Measurements from ENCODE around the gene PPP2R1A.

The PPP2R1A gene

GRCh38 chr19:52189735-52190486, at the start of gene PPP2R1A:
TSS of gene PPP2R1A (plus strand) at chr19:52190052. CDS start at chr19:52190097, 45 bp downstream.
- peak; percentile 100 for FAIRE-seq

GRCh38 chr19:52141203-52141602, 48.6 kb upstream of the PPP2R1A start:
- no peak for FAIRE-seq

GRCh38 chr19:52142001-52142595, 47.8 kb upstream of the PPP2R1A start:
- no peak for FAIRE-seq

GRCh38 chr19:52148256-52148655, 41.6 kb upstream of the PPP2R1A start:
- no peak for FAIRE-seq

GRCh38 chr19:52155596-52156359, 34.1 kb upstream of the PPP2R1A start:
- no peak for FAIRE-seq

- no peak for FAIRE-seq
Measured at GRCh38 chr19:52170304-52170703, 19.5 kb upstream of the PPP2R1A start.

GRCh38 chr19:52170863-52171320, 19.0 kb upstream of the PPP2R1A start:
- no peak for FAIRE-seq

GRCh38 chr19:52171321-52172169, 18.3 kb upstream of the PPP2R1A start, which contains the start of gene ZNF836:
TSS of gene ZNF836 (minus strand) at chr19:52171621. CDS start at chr19:52168072, 3,549 bp downstream.
- FAIRE-seq = no peak

GRCh38 chr19:52172347-52172746, 17.5 kb upstream of the PPP2R1A start:
- FAIRE-seq = no peak

GRCh38 chr19:52176574-52176973, 13.3 kb upstream of the PPP2R1A start:
- no peak for FAIRE-seq

- no peak for FAIRE-seq
Measured at GRCh38 chr19:52187407-52187806, 2.4 kb upstream of the PPP2R1A start.

GRCh38 chr19:52188822-52189734, 774 bp upstream of the PPP2R1A start:
- no peak for FAIRE-seq

GRCh38 chr19:52190487-52191293, 838 bp downstream of the PPP2R1A start:
- FAIRE-seq = no peak

- FAIRE-seq = no peak
Measured at GRCh38 chr19:52191389-52191788, 1.5 kb downstream of the PPP2R1A start.

- FAIRE-seq = no peak
Measured at GRCh38 chr19:52191951-52192350, 2.1 kb downstream of the PPP2R1A start.

- no peak for FAIRE-seq
Measured at GRCh38 chr19:52196256-52196967, 6.6 kb downstream of the PPP2R1A start.

- FAIRE-seq = no peak
Measured at GRCh38 chr19:52197964-52198363, 8.1 kb downstream of the PPP2R1A start.

GRCh38 chr19:52198678-52199077, 8.8 kb downstream of the PPP2R1A start:
- FAIRE-seq = no peak

- no peak for FAIRE-seq
Measured at GRCh38 chr19:52200044-52200443, 10.2 kb downstream of the PPP2R1A start.
